ENCODE data around the gene MPHOSPH6.

GRCh38 chr16:82108774-82109173 is 61.2 kb downstream of the MPHOSPH6 start:
- no peak for TF ChIP-seq ARNTL (CRISPR knock-in tag; IDR thresholded peaks at IDR 0.05; ENCODE audit: borderline replicate concordance, low read depth)
- TF ChIP-seq RARB (CRISPR knock-in tag; IDR thresholded peaks at IDR 0.05): no peak
- no peak for TF ChIP-seq ZFP3 (CRISPR knock-in tag; IDR thresholded peaks at IDR 0.05)
- TF ChIP-seq ZC3H10 (CRISPR knock-in tag; IDR thresholded peaks at IDR 0.05): no peak
- no peak for TF ChIP-seq PATZ1 (CRISPR knock-in tag; IDR thresholded peaks at IDR 0.05; ENCODE audit: borderline replicate concordance)
- no peak for TF ChIP-seq CSDC2 (CRISPR knock-in tag; IDR thresholded peaks at IDR 0.05)
- no peak for TF ChIP-seq PPARA (CRISPR knock-in tag; IDR thresholded peaks at IDR 0.05; ENCODE audit: borderline replicate concordance)
- TF ChIP-seq CSRNP3 (CRISPR knock-in tag; IDR thresholded peaks at IDR 0.05): no peak
- no peak for TF ChIP-seq OSR1 (CRISPR knock-in tag; IDR thresholded peaks at IDR 0.05)
